ENCODE measurements around the gene HTR4.
"Not testable (repeated sequence)": the region's sequence is repeated elsewhere in the genome, so short reads cannot be mapped to it uniquely, and the experiment has no call there.

HTR4 gene

GRCh38 chr5:148653836-148654781, at the start of gene HTR4:
Gene HTR4, minus strand, starts transcription at chr5:148654527. Its CDS starts 17,513 bp downstream, at chr5:148637014.
- DNase-seq: no peak

GRCh38 chr5:148702019-148702596, 47.8 kb upstream of the HTR4 start:
- DNase-seq: no peak

- no peak for DNase-seq
These were observed 44.7 kb upstream of the HTR4 start for GRCh38 chr5:148699028-148699427.

- no peak for DNase-seq
These were observed 43.5 kb upstream of the HTR4 start for GRCh38 chr5:148697809-148698196.

DNA sequence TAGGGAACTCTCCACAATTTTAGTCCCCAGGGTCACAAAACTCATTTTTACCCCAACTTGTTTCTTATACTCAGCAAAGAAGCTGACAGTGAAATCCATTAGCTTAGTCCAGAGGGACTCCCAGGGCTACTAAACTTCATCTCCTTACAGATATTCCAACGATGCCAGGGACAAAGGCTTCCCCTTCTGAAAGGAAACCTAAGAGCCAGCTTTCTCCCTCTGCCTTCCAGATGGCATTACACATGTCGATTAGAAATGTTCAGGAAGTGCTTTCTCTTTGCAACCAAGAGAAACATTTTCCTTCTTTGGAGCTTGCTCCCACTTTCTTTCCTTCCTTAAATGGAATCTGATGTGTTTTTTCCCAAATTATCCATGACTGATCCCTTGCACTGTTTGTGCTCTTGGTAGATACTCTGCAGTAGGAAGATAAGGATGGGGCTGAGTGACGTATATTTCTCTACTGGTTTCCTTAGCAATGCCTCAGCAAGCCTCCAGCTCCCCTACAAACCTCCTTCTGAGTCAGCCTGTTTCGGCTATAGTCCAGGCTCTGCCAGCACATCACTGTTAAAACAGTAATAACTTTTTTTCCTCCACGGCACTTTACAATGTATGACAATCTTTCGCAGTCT, 43.0 kb upstream of the HTR4 start:
- DNase-seq: no peak

GRCh38 chr5:148696187-148697036, 42.1 kb upstream of the HTR4 start:
- DNase-seq: no peak

DNA sequence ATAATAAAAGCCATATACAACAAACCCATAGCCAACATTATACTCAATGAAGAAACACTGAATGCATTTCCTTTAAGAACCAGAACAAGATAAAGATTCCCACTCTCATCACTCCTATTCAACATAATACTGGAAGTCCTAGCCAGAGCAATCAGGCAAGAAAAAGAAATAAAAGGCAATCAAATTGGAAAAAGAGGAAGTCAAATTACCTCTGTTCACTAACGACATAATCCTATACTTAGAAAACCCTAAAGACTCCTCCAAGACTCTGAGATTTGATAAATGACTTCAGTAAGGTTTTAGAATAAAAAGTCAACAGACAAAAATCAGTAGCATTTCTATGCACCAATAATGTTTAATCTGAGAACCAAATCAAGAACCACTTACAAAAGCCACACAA, 36.6 kb upstream of the HTR4 start:
- no peak for DNase-seq

GRCh38 chr5:148688787-148689186, 34.5 kb upstream of the HTR4 start:
- DNase-seq: no peak

- DNase-seq: no peak
These were observed 33.5 kb upstream of the HTR4 start for GRCh38 chr5:148687871-148688270.

GRCh38 chr5:148687427-148687826, 33.1 kb upstream of the HTR4 start:
- no peak for DNase-seq

DNA sequence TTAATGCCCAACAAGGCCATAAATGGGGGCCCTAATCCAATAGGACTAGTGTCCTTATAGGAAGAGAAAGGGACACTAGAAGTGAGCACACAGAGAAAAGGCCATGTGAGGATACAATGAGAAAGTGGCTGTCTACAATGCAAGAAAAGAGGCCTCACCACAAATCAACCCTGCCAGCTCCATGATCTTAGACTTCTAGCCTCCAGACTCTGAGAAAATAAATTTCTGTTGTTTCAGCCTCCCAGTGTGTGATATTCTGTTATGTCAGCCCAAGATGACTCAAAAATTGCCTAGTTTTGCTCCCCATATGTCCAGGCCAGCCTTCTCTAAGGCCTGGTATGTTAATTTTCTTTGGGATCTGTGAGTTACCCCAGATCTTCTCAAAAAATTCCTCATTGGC, 32.3 kb upstream of the HTR4 start:
- no peak for DNase-seq

GRCh38 chr5:148685520-148686134, 31.3 kb upstream of the HTR4 start:
- DNase-seq: no peak

DNA sequence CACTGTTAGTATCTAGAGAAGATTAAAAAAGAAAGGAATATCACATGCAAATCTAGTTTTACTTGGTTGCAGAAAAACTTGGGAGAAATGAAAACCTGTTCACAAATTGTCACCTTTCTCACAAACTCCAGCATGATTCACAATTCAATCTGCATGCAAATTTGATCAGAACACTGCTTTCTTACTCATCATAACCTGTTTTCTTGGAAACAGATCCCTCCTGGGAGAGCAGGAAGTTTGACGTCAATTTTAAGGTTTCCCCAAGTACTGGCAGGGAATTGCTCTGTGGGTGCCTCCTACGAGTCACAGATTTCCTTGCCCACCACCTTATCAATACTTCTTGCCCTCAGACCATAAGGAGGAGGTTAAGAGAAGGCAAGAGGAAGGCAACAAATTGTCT, 30.2 kb upstream of the HTR4 start:
- no peak for DNase-seq

DNA sequence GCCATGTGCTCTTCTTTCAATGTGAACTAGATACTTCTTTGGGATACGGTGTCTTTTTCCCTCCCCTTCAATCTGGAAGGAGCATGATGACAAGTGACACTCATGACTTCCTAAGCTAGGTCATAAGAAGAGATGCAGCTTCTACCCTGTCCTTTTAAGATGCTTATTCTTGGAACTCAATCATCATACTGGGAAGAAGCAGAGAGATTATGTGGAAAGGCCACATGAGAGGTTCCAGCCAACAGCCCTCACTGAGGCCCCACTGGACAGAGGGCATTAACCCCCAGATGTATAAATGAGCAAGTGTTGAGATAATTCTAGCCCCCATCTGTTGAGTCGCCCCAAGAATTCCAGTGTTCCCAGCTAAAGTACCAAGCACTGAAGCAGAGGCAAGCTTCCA, 29.3 kb upstream of the HTR4 start:
- no peak for DNase-seq

- DNase-seq: no peak
These were observed 28.0 kb upstream of the HTR4 start for GRCh38 chr5:148682058-148683026.

GRCh38 chr5:148681157-148682057, 27.1 kb upstream of the HTR4 start:
- no peak for DNase-seq

DNA sequence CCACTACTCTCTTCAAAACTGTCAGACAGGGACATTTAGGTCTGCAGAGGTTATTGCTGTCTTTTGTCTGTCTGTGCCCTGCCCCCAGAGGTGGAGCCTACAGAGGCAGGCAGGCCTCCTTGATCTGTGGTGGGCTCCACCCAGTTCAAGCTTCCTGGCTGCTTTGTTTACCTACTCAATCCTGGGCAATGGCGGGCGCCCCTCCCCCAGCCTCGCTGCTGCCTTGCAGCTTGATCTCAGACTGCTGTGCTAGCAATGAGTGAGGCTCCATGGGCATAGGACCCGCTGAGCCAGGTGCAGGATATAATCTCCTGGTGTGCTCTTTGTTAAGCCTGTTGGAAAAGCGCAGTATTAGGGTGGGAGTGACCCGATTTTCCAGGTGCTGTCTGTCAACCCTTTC, 19.4 kb upstream of the HTR4 start:
- DNase-seq: not testable (repeated sequence)

DNA sequence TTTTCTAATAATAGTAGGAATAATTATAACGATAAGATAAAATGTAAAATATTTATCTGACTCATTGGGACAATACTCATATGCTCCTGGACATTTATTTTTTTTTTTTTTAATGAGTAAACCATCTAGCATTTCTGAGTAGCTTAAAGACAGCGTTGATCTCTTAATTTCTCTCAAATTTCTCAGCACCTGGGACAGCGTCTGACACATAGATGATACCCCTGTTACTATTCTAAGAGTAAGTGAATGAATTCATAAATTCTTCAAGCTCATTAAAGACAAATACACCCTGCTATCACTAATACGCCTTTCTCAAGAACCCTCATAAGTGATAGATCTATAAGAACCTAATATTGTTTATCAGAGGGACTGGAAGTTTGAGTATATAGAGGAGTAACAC, 12.0 kb upstream of the HTR4 start:
- DNase-seq: no peak

- no peak for DNase-seq
These were observed 11.1 kb upstream of the HTR4 start for GRCh38 chr5:148665431-148665830.

DNA sequence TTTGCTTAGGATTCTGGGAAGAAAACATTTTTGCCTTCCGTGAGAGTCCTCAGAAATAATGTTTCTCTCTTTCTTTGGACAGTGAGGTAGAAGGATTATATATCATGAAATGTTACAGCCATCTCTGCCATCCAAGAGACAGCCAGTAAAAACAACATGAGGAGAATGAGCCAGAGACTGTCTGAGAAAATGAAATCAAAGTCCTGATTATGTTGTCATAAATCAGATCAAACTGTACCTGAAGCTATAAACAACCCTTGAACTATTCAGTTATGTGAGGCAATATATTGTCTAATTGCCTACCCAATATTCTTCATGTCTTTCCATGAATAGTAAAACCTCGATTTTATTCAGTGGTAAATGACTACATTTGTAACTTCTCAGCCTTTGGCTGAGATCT, 9.2 kb upstream of the HTR4 start:
- DNase-seq: no peak

All from bone marrow (tissue), 2 donors.